ENCODE measurements around the gene TNNI2.

- no peak for TF ChIP-seq CTCF (conservative IDR thresholded peaks at IDR 0.05)
- no peak for TF ChIP-seq ZFX (IDR thresholded peaks at IDR 0.05)
Observed at GRCh38 chr11:1815311-1815710, 23.5 kb upstream of the TNNI2 start.

All from C4-2B (cell line).